ENCODE results near the gene GARIN5A.

DNA sequence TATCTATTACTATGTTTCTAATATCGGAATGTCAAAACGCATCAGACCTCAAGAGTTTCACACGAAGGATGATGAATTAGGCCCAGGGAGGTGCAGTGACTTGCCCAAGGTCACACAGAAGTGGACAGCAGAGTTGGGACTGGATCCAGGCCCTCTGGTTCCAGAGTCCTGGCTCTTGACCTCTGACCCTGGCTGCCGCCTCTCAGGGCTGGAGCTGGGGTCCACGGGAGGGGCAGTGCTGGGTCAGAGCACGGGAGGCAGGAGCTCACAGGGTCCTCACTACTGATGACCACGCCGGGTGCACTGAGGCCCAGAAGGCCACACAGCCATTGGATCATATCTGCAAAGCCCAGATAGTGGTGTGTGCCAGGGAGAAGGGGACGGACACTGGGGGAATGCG lies 46.2 kb upstream of the GARIN5A start:
- TF ChIP-seq, protein P1, sequence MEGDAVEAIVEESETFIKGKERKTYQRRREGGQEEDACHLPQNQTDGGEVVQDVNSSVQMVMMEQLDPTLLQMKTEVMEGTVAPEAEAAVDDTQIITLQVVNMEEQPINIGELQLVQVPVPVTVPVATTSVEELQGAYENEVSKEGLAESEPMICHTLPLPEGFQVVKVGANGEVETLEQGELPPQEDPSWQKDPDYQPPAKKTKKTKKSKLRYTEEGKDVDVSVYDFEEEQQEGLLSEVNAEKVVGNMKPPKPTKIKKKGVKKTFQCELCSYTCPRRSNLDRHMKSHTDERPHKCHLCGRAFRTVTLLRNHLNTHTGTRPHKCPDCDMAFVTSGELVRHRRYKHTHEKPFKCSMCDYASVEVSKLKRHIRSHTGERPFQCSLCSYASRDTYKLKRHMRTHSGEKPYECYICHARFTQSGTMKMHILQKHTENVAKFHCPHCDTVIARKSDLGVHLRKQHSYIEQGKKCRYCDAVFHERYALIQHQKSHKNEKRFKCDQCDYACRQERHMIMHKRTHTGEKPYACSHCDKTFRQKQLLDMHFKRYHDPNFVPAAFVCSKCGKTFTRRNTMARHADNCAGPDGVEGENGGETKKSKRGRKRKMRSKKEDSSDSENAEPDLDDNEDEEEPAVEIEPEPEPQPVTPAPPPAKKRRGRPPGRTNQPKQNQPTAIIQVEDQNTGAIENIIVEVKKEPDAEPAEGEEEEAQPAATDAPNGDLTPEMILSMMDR (IDR thresholded peaks at IDR 0.05) = no peak
- TF ChIP-seq POLR2A (IDR thresholded peaks at IDR 0.05) = no peak

Data from heart left ventricle (tissue), 13 donors.